HepG2 (cell line): Measurements from ENCODE around the gene RTF1. TPM values are rescaled to one million over a fixed set of nuclear protein-coding genes. Genes with fewer than 3 reads are reported as not detected.

ENCODE experiments used
- ATAC-seq: fragments of 200-7000 bp; cut with Tn5 transposase; 3 replicates; pipeline ENCODE4 v1.9.1; 2020; ENCODE audit warnings: mild to moderate bottlenecking, moderate library complexity
- BruUV-seq: library from RNA; stranded (reverse); fragments of 400-500 nt; replicated peaks from 2 replicates; lab custom pipeline; 2021; lab: Mats Ljungman, UMichigan
- CTCF ChIA-PET: fragments of 300-600 bp; formaldehyde crosslinking; extraction: SDS; loops from one replicate; lab custom pipeline; 2021; ENCODE audit warnings: low total read pairs, inconsistent platforms, low intra/inter-chr PET ratio; lab: Yijun Ruan, JAX
- POLR2A ChIA-PET: fragments of 350-600 bp; sonication (Branson Sonifier 250); formaldehyde crosslinking; loops from one replicate; lab custom pipeline; 2020; ENCODE audit warnings: antibody characterized with exemption, inconsistent platforms; lab: Yijun Ruan, JAX
- DNase-seq: peaks from one replicate; pipeline ENCODE4 v3.0.0-alpha.2; 2015; ENCODE audit warnings: low spot score
- FAIRE-seq: peaks from 3 replicates; lab custom pipeline; 2011; peaks lifted over from hg19 to GRCh38; lab: Jason Lieb, UNC
- H2AFZ ChIP-seq: one replicate; pipeline ENCODE4 v1.6.1; 2011; ENCODE audit warnings: low read length, inconsistent platforms
- H3K27ac ChIP-seq: fragments of 300-600 bp; 3 replicates; pipeline ENCODE4 v1.8.0; 2011; ENCODE audit warnings: mixed run types, mild to moderate bottlenecking, mixed read lengths, low read length, inconsistent platforms; ENCODE audit not compliant: insufficient read depth; ENCODE audit errors: extremely low read length
- H3K27me3 ChIP-seq, 2 experiments: fragments of 200-600 bp in 1 of 2; 2 replicates in 1 of 2; 3 replicates in 1 of 2; pipeline versions ENCODE4 v1.6.0 to v1.8.0; 2011; ENCODE audit warnings: low read length in 2 of 2, mild to moderate bottlenecking in 2 of 2, moderate library complexity in 2 of 2, inconsistent platforms in 1 of 2; ENCODE audit not compliant: insufficient read depth in 2 of 2, control insufficient read depth in 1 of 2
- H3K36me3 ChIP-seq, 2 experiments: fragments of 200-600 bp in 1 of 2; replicated peaks in 1 of 2; 2 replicates in 1 of 2; 3 replicates in 1 of 2; pipeline versions ENCODE4 v1.5.1 to v1.8.0; 2011; ENCODE audit warnings: low read length in 2 of 2, inconsistent platforms in 1 of 2; ENCODE audit not compliant: insufficient read depth in 2 of 2, control insufficient read depth in 1 of 2
- H3K4me1 ChIP-seq: 2 replicates; pipeline ENCODE4 v1.5.1; 2012; ENCODE audit warnings: low read length, inconsistent platforms; ENCODE audit not compliant: insufficient read depth
- H3K4me2 ChIP-seq: 2 replicates; pipeline ENCODE4 v1.6.0; 2011; ENCODE audit warnings: low read depth, low read length, inconsistent platforms
- H3K4me3 ChIP-seq, 3 experiments: fragments of 200-600 bp in 1 of 3; sonication (generic), shearing (Covaris generic) in 1 of 3; replicated peaks in 1 of 3; 2 replicates each; pipeline ENCODE4 v1.5.1; 2011 to 2016; ENCODE audit warnings: low read length in 3 of 3, inconsistent platforms in 2 of 3, low read depth in 2 of 3, mild to moderate bottlenecking in 2 of 3, control low read depth in 1 of 3, mixed read lengths in 1 of 3; ENCODE audit not compliant: insufficient read depth in 1 of 3
- H3K79me2 ChIP-seq: one replicate; pipeline ENCODE4 v1.6.1; 2011; ENCODE audit warnings: low read length, inconsistent platforms; ENCODE audit not compliant: insufficient read depth
- H3K9ac ChIP-seq: 2 replicates; pipeline ENCODE4 v1.6.0; 2011; ENCODE audit warnings: mild to moderate bottlenecking, low read depth, low read length, inconsistent platforms; ENCODE audit not compliant: insufficient read depth
- H3K9me3 ChIP-seq: 2 replicates; pipeline ENCODE4 v1.5.1; 2012; ENCODE audit warnings: mild to moderate bottlenecking, low read length
- H4K20me1 ChIP-seq: 2 replicates; pipeline ENCODE4 v1.6.0; 2011; ENCODE audit warnings: inconsistent platforms, mild to moderate bottlenecking, low read length, moderate library complexity; ENCODE audit not compliant: insufficient read depth
- U2AF1 ChIP-seq: fragments of 200-400 bp; formaldehyde crosslinking; optimal IDR thresholded peaks from 2 replicates; pipeline ENCODE3; 2017; ENCODE audit warnings: mild to moderate bottlenecking, low read depth, low read length
- WGBS: methylation state at CpG from one replicate; pipeline ENCODE4 v1.1.6; 2017; ENCODE audit warnings: low lambda C conversion rate; 5-methylcytosine and 5-hydroxymethylcytosine counted together
- in situ Hi-C: cut with HindIII; loops from 2 replicates; pipeline ENCODE4 v1.10.0; 2017; ENCODE audit warnings: low pct_unique_long_range_greater_than_20kb; ENCODE audit not compliant: extremely low pct_ligation_motif_present
- intact Hi-C: fragments of 100-400 bp; cut with micrococcal nuclease; formaldehyde crosslinking; loops from one replicate; pipeline ENCODE4 v1.10.0; 2022; ENCODE audit not compliant: unreplicated experiment
- polyA plus RNA-seq, 8 experiments: library from polyadenylated mRNA; depleted of rRNA in 3 of 8; stranded (reverse) in 7 of 8; unstranded in 1 of 8; fragments of >200 nt; fragmentation: Illumina TruSeq in 4 of 8; extraction: Trizol in 4 of 8; gene quantifications; 2 replicates each; pipeline versions ENCODE4 v1.2.1 to v1.2.3, GENCODE V29; 2011 to 2016; ENCODE audit warnings: low read depth in 4 of 8, missing spikeins in 1 of 8, mixed read lengths in 1 of 8; ENCODE audit not compliant: insufficient read depth in 1 of 8
- total RNA-seq, 5 experiments: library from RNA; depleted of rRNA; stranded (reverse); fragments of >200 nt; fragmentation: Illumina TruSeq; extraction: Trizol; gene quantifications; 2 replicates each; pipeline ENCODE4 v1.2.3, GENCODE V29; 2016; ENCODE audit warnings: low read depth in 1 of 5
- TF ChIP-seq, protein P1 (sequence below): sonication (generic); formaldehyde crosslinking; IDR thresholded peaks from 2 replicates; pipeline ENCODE4 v1.5.1; 2020; ENCODE audit warnings: mild to moderate bottlenecking, missing genetic modification reagents, moderate library complexity
- TF ChIP-seq, protein P2 (sequence below): sonication (generic); formaldehyde crosslinking; IDR thresholded peaks from 2 replicates; pipeline ENCODE4 v1.4.0; 2020; ENCODE audit warnings: mild to moderate bottlenecking, missing genetic modification reagents

Gene RTF1
- total and polyA plus RNA-seq, 2 of the 13 experiments (the other 11 are each of a cell fraction or from before 2014, with no cell fraction given), result 13.9 to 17.9 TPM

DNA sequence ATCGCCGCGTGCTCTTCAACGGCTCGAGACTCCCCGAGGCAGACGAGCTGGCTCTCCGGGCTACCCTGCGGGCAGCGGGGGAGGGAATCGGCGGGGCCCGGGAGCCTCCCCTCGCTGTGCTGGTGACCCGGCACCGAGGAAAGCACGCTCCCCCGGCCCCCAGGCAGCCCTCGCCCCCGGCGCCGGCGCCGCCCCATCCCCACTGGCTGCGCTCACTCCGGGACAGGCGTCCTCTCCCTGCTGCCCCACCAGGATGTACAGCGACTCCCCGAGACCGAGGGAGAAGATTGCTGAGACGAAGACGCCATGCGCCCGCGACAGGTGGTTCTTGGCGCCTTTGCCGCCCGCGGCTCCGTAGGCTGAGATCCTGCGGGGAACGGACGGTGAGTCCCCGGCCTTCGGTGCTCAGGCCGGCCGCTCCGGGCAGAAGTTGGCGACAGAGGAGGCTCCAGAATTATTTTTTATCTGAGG is 95.0 kb downstream of the RTF1 start:
- peak; percentile 5 for ATAC-seq
- no peak overlapping the region for H3K9ac ChIP-seq
- H3K9me3 ChIP-seq, result no peaks in the 10 kb centered on the region
- no peak overlapping the region for H3K27ac ChIP-seq
- H3K79me2 ChIP-seq, result no peaks in the 10 kb centered on the region
- BruUV-seq, result no TSS peak
- no peaks in the 10 kb centered on the region for H4K20me1 ChIP-seq
- no peak overlapping the region for H2AFZ ChIP-seq
- CTCF ChIA-PET, result no interaction called here
- 0 out of 2 replicates have a peak, but pooled peaks cover 6% of the 10 kb centered on the region for H3K4me1 ChIP-seq
- POLR2A ChIA-PET, result no interaction called here
- no peak for FAIRE-seq
- no peaks in the 10 kb centered on the region for H3K36me3 ChIP-seq
- no peak overlapping the region; a peak in 1 of 6 replicates for H3K4me3 ChIP-seq
- in situ Hi-C loops (no loop called here), intact Hi-C loops (no loop called here)
- TF ChIP-seq, protein P1, sequence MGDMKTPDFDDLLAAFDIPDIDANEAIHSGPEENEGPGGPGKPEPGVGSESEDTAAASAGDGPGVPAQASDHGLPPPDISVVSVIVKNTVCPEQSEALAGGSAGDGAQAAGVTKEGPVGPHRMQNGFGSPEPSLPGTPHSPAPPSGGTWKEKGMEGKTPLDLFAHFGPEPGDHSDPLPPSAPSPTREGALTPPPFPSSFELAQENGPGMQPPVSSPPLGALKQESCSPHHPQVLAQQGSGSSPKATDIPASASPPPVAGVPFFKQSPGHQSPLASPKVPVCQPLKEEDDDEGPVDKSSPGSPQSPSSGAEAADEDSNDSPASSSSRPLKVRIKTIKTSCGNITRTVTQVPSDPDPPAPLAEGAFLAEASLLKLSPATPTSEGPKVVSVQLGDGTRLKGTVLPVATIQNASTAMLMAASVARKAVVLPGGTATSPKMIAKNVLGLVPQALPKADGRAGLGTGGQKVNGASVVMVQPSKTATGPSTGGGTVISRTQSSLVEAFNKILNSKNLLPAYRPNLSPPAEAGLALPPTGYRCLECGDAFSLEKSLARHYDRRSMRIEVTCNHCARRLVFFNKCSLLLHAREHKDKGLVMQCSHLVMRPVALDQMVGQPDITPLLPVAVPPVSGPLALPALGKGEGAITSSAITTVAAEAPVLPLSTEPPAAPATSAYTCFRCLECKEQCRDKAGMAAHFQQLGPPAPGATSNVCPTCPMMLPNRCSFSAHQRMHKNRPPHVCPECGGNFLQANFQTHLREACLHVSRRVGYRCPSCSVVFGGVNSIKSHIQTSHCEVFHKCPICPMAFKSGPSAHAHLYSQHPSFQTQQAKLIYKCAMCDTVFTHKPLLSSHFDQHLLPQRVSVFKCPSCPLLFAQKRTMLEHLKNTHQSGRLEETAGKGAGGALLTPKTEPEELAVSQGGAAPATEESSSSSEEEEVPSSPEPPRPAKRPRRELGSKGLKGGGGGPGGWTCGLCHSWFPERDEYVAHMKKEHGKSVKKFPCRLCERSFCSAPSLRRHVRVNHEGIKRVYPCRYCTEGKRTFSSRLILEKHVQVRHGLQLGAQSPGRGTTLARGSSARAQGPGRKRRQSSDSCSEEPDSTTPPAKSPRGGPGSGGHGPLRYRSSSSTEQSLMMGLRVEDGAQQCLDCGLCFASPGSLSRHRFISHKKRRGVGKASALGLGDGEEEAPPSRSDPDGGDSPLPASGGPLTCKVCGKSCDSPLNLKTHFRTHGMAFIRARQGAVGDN (CRISPR knock-in tag), result peak; percentile 34
- TF ChIP-seq, protein P2, sequence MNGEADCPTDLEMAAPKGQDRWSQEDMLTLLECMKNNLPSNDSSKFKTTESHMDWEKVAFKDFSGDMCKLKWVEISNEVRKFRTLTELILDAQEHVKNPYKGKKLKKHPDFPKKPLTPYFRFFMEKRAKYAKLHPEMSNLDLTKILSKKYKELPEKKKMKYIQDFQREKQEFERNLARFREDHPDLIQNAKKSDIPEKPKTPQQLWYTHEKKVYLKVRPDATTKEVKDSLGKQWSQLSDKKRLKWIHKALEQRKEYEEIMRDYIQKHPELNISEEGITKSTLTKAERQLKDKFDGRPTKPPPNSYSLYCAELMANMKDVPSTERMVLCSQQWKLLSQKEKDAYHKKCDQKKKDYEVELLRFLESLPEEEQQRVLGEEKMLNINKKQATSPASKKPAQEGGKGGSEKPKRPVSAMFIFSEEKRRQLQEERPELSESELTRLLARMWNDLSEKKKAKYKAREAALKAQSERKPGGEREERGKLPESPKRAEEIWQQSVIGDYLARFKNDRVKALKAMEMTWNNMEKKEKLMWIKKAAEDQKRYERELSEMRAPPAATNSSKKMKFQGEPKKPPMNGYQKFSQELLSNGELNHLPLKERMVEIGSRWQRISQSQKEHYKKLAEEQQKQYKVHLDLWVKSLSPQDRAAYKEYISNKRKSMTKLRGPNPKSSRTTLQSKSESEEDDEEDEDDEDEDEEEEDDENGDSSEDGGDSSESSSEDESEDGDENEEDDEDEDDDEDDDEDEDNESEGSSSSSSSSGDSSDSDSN (CRISPR knock-in tag), result peak; percentile 25; the same call in 1 of the 2 replicates
- TF ChIP-seq U2AF1, result no peak
- H3K4me2 ChIP-seq, result peak overlapping the region; percentile 58
- no peak for DNase-seq
- 83% methylated on average over 29 of the region's 49 CpGs for WGBS
- H3K27me3 ChIP-seq, result peaks cover 0 to 5% of the 10 kb centered on the region in 2 experiments; a peak in 1 of 5 replicates
